ENCODE results near the gene KATNIP. TPM values are rescaled to one million over a fixed set of nuclear protein-coding genes. Genes with fewer than 3 reads are reported as not detected.

Gene KATNIP
- total and polyA plus RNA-seq, 2 of the 13 experiments (the other 11 are each of a cell fraction or from before 2014, with no cell fraction given) = 9.7 to 12.0 TPM

GRCh38 chr16:27503662-27504061 lies 46.3 kb upstream of the KATNIP start:
- H3K79me2 ChIP-seq (ENCODE audit: insufficient read depth, low read length) = no peaks in the 10 kb centered on the region
- no TSS peak for BruUV-seq (replicated peaks)
- FAIRE-seq (no peak), ATAC-seq (no peak), DNase-seq (ENCODE audit: low spot score) (no peak)
- in situ Hi-C loops (cut with HindIII; ENCODE audit: extremely low pct_ligation_motif_present, low pct_unique_long_range_greater_than_20kb) = no loop called here
- no peaks in the 10 kb centered on the region for H3K4me1 ChIP-seq (ENCODE audit: insufficient read depth, low read length)
- no peaks in the 10 kb centered on the region for H3K9me3 ChIP-seq (ENCODE audit: low read length)
- H3K27ac ChIP-seq (ENCODE audit: extremely low read length, insufficient read depth, low read length) = no peak overlapping the region
- intact Hi-C loops (cut with micrococcal nuclease; ENCODE audit: unreplicated experiment) = no loop called here
- peaks cover 67 to 97% of the 10 kb centered on the region in 2 experiments for H3K36me3 ChIP-seq (replicated peaks in 1 of 2; ENCODE audit: control insufficient read depth in 1 of 2, insufficient read depth in 2 of 2, low read length in 2 of 2)
- POLR2A ChIA-PET = no interaction called here
- no peak overlapping the region for H3K4me2 ChIP-seq (ENCODE audit: low read depth, low read length)
- CTCF ChIA-PET (ENCODE audit: low intra/inter-chr PET ratio, low total read pairs) = no interaction called here
- no peak for TF ChIP-seq CERS6 (CRISPR knock-in tag; IDR thresholded peaks at IDR 0.05)
- no peak for TF ChIP-seq FOXC1 (CRISPR knock-in tag; IDR thresholded peaks at IDR 0.05; ENCODE audit: borderline replicate concordance)
- no peak for TF ChIP-seq STAT5B (CRISPR knock-in tag; IDR thresholded peaks at IDR 0.05)
- TF ChIP-seq NFE2 (CRISPR knock-in tag; IDR thresholded peaks at IDR 0.05) = no peak
- H3K4me3 ChIP-seq (replicated peaks in 1 of 3; ENCODE audit: insufficient read depth in 1 of 3, low read depth in 2 of 3, low read length in 3 of 3) = no peak overlapping the region
- 97% methylated on average over 5 of the region's 5 CpGs for WGBS (ENCODE audit: low lambda C conversion rate)
- no peak overlapping the region for H2AFZ ChIP-seq (ENCODE audit: low read length)
- H4K20me1 ChIP-seq (ENCODE audit: insufficient read depth, low read length) = no peaks in the 10 kb centered on the region
- no peaks in the 10 kb centered on the region for H3K27me3 ChIP-seq (ENCODE audit: control insufficient read depth in 1 of 2, insufficient read depth in 2 of 2, low read length in 2 of 2)
- no peak overlapping the region for H3K9ac ChIP-seq (ENCODE audit: insufficient read depth, low read depth, low read length)

GRCh38 chr16:27505297-27506236 lies 44.4 kb upstream of the KATNIP start:
- CTCF ChIA-PET (ENCODE audit: low intra/inter-chr PET ratio, low total read pairs) = no interaction called here
- Histone ChIP-seq H3K9ac (ENCODE audit: insufficient read depth, low read depth, low read length) (no peak overlapping the region), H3K27ac (ENCODE audit: extremely low read length, insufficient read depth, low read length) (no peak overlapping the region), H3K4me3 (replicated peaks in 1 of 3; ENCODE audit: insufficient read depth in 1 of 3, low read depth in 2 of 3, low read length in 3 of 3) (no peak overlapping the region), H2AFZ (ENCODE audit: low read length) (no peak overlapping the region), H3K4me2 (ENCODE audit: low read depth, low read length) (no peak overlapping the region), H3K27me3 (ENCODE audit: control insufficient read depth in 1 of 2, insufficient read depth in 2 of 2, low read length in 2 of 2) (no peaks in the 10 kb centered on the region), H3K36me3 (replicated peaks in 1 of 2; ENCODE audit: control insufficient read depth in 1 of 2, insufficient read depth in 2 of 2, low read length in 2 of 2) (peaks cover 61 to 92% of the 10 kb centered on the region in 2 experiments), H3K79me2 (ENCODE audit: insufficient read depth, low read length) (no peaks in the 10 kb centered on the region), H4K20me1 (ENCODE audit: insufficient read depth, low read length) (no peaks in the 10 kb centered on the region), H3K4me1 (ENCODE audit: insufficient read depth, low read length) (no peaks in the 10 kb centered on the region), H3K9me3 (ENCODE audit: low read length) (no peaks in the 10 kb centered on the region)
- in situ Hi-C loops (cut with HindIII; ENCODE audit: extremely low pct_ligation_motif_present, low pct_unique_long_range_greater_than_20kb) (no loop called here), intact Hi-C loops (cut with micrococcal nuclease; ENCODE audit: unreplicated experiment) (no loop called here)
- FAIRE-seq = no peak
- POLR2A ChIA-PET = no interaction called here
- BruUV-seq (replicated peaks) = no TSS peak
- no peak for DNase-seq (ENCODE audit: low spot score)
- TF ChIP-seq HNRNPL (IDR thresholded peaks at IDR 0.05; ENCODE audit: low read depth, low read length) (no peak), BRD4 (CRISPR knock-in tag; IDR thresholded peaks at IDR 0.05) (no peak), CEBPB (IDR thresholded peaks at IDR 0.05; ENCODE audit: borderline replicate concordance, low read depth, low read length) (peak; percentile 92), SETDB1 (CRISPR knock-in tag; IDR thresholded peaks at IDR 0.05; ENCODE audit: borderline replicate concordance) (no peak), FOXO4 (CRISPR knock-in tag; conservative IDR thresholded peaks at IDR 0.05) (no peak), CEBPG (CRISPR knock-in tag; IDR thresholded peaks at IDR 0.05) (peak; percentile 61)
- no peak for ATAC-seq
- WGBS (ENCODE audit: low lambda C conversion rate) = 92% methylated on average over 13 of the region's 13 CpGs

Data from HepG2 (cell line).